WERI-Rb-1 (cell line): Measurements from ENCODE around the gene MYOC.
"Not testable (repeated sequence)": the region's sequence is repeated elsewhere in the genome, so short reads cannot be mapped to it uniquely, and the experiment has no call there.

Experiments used
- DNase-seq: peaks from one replicate; pipeline ENCODE4 v3.0.0-alpha.2; 2020
- H3K27ac ChIP-seq: fragments of 250-450 bp; sonication (Bioruptor Pico); 2 replicates; pipeline ENCODE4 v1.5.1; 2020; ENCODE audit warnings: mild to moderate bottlenecking, moderate library complexity
- H3K27me3 ChIP-seq: fragments of 250-450 bp; sonication (Bioruptor Pico); 2 replicates; pipeline ENCODE4 v1.5.1; 2021; ENCODE audit warnings: mild to moderate bottlenecking, low read depth, moderate library complexity; ENCODE audit not compliant: insufficient read depth, severe bottlenecking
- H3K36me3 ChIP-seq: fragments of 250-450 bp; sonication (Bioruptor Pico); 2 replicates; pipeline ENCODE4 v1.5.1; 2020; ENCODE audit warnings: mild to moderate bottlenecking, moderate library complexity
- H3K4me3 ChIP-seq: 2 replicates; pipeline ENCODE4 v1.5.1; 2011; ENCODE audit warnings: low read depth, mild to moderate bottlenecking, control low read depth, low read length
- H3K9me3 ChIP-seq: fragments of 250-450 bp; sonication (Bioruptor Pico); 2 replicates; pipeline ENCODE4 v1.5.1; 2021; ENCODE audit warnings: mild to moderate bottlenecking, moderate library complexity; ENCODE audit not compliant: severe bottlenecking
- TF ChIP-seq, protein P1 (sequence below): IDR thresholded peaks from 2 replicates; pipeline ENCODE4 v1.5.1; 2011; ENCODE audit warnings: low read depth, mild to moderate bottlenecking, control low read depth, inconsistent platforms, low read length

MYOC gene

DNA sequence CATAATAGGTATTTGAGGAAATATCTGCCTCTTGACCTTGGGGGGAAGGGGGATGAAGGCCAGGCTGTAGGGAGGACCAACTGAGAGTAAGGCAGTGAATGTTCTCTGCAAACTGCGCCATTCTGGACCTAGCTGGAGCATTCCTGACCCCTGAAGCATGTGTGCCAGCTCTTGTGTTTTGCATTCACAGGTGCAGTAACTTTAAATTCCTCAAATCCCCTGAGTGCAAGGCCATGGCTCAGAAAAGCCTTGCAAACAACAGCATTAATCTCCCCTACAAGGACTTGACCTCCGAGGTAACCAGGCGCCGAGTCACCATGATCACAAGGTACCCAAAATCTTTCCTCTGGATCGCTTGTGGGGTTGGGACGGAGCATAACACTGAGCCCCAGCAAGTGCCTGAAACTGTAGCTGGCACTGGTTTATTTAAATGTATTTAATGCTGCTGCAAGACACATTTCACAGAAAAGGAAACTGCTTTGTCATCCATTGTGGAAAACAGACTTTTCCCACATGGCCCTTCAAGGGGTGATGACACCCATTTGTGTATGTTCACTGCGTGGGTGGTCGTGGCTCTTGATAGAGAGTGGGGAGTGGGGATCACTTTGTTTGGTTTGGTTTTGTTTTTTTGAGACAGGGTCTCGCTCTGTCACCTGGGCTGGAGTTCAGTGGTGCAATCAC, 28.7 kb downstream of the MYOC start:
- Histone ChIP-seq H3K9me3 (no peaks in the 10 kb centered on the region), H3K36me3 (no peaks in the 10 kb centered on the region), H3K27ac (no peak overlapping the region), H3K4me3 (no peak overlapping the region), H3K27me3 (no peaks in the 10 kb centered on the region)
- TF ChIP-seq, protein P1, sequence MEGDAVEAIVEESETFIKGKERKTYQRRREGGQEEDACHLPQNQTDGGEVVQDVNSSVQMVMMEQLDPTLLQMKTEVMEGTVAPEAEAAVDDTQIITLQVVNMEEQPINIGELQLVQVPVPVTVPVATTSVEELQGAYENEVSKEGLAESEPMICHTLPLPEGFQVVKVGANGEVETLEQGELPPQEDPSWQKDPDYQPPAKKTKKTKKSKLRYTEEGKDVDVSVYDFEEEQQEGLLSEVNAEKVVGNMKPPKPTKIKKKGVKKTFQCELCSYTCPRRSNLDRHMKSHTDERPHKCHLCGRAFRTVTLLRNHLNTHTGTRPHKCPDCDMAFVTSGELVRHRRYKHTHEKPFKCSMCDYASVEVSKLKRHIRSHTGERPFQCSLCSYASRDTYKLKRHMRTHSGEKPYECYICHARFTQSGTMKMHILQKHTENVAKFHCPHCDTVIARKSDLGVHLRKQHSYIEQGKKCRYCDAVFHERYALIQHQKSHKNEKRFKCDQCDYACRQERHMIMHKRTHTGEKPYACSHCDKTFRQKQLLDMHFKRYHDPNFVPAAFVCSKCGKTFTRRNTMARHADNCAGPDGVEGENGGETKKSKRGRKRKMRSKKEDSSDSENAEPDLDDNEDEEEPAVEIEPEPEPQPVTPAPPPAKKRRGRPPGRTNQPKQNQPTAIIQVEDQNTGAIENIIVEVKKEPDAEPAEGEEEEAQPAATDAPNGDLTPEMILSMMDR, result no peak
- DNase-seq, result no peak

- Histone ChIP-seq H3K27ac (no peak within 1 kb of the TSS), H3K27me3 (no peaks in the 10 kb centered on the region), H3K9me3 (no peaks in the 10 kb centered on the region), H3K36me3 (no peaks in the 10 kb centered on the region), H3K4me3 (no peak within 1 kb of the TSS)
- DNase-seq, result peak; percentile 53
- TF ChIP-seq, protein P1, result no peak
Observed at GRCh38 chr1:171622152-171622462, 30.4 kb downstream of the MYOC start, which contains the start of gene MYOCOS. MYOCOS (plus strand) TSS chr1:171622243; CDS start chr1:171623884, 1,641 bp downstream.

DNA sequence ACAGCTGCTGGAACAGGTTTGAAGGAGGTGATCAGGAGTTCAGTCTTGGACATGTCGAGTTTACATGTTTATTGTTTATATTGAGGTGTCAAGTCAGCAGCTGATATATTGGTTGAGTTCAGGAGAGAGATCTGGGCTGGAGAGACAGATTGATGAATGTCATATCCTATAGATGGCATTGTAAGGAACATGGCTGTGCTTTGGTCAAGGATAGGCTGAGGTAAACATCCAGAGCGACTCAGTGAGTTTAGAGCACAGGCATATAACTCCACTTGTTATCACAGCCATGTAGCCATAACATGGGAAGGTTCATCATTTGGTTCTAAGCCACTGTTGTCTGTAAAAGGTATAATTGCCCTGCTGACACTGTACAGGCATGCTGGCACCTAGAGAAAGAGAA, 35.9 kb downstream of the MYOC start:
- H3K27me3 ChIP-seq, result no peaks in the 10 kb centered on the region
- no peaks in the 10 kb centered on the region for H3K36me3 ChIP-seq
- TF ChIP-seq, protein P1, result no peak
- H3K27ac ChIP-seq, result no peak overlapping the region
- H3K9me3 ChIP-seq, result no peaks in the 10 kb centered on the region
- DNase-seq, result no peak
- H3K4me3 ChIP-seq, result no peak overlapping the region

GRCh38 chr1:171615122-171615906, 37.2 kb downstream of the MYOC start:
- H3K9me3 ChIP-seq, H3K27me3 ChIP-seq, DNase-seq, H3K4me3 ChIP-seq, H3K36me3 ChIP-seq, H3K27ac ChIP-seq: not testable (repeated sequence)

GRCh38 chr1:171613282-171613681, 39.2 kb downstream of the MYOC start:
- TF ChIP-seq, protein P1, result no peak
- Histone ChIP-seq H3K4me3 (no peak overlapping the region), H3K27ac (no peak overlapping the region), H3K27me3 (no peaks in the 10 kb centered on the region), H3K9me3 (no peaks in the 10 kb centered on the region), H3K36me3 (no peaks in the 10 kb centered on the region)
- DNase-seq, result no peak

DNA sequence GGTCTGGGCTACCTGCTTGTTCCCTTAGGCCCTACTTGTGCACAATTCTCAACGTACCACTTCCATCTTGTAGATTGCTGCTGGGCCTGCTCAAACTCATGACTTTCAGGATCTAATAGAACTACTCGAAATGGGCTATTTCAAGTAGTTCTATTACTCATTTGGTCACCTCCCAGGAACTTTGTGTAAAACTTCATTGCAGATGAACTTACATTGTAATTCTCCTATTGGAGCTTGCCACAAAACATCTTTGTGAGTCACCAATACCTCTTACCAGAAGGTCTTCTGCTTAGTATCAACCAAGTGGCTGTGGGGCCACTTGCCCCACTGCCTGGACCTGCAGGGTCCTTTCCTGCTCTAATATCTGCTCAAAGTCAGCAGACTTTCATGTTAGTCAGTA, 41.2 kb downstream of the MYOC start:
- Histone ChIP-seq H3K27ac (no peak overlapping the region), H3K4me3 (no peak overlapping the region), H3K27me3 (no peaks in the 10 kb centered on the region), H3K9me3 (no peaks in the 10 kb centered on the region), H3K36me3 (no peaks in the 10 kb centered on the region)
- TF ChIP-seq, protein P1, result no peak
- no peak for DNase-seq
